ENCODE data around the gene CORO1C. TPM values are rescaled to one million over a fixed set of nuclear protein-coding genes. Genes with fewer than 3 reads are reported as not detected.

CORO1C gene
- total RNA-seq, 4 donors from 2014 or later = 100 to 273 (median 154) TPM

DNA sequence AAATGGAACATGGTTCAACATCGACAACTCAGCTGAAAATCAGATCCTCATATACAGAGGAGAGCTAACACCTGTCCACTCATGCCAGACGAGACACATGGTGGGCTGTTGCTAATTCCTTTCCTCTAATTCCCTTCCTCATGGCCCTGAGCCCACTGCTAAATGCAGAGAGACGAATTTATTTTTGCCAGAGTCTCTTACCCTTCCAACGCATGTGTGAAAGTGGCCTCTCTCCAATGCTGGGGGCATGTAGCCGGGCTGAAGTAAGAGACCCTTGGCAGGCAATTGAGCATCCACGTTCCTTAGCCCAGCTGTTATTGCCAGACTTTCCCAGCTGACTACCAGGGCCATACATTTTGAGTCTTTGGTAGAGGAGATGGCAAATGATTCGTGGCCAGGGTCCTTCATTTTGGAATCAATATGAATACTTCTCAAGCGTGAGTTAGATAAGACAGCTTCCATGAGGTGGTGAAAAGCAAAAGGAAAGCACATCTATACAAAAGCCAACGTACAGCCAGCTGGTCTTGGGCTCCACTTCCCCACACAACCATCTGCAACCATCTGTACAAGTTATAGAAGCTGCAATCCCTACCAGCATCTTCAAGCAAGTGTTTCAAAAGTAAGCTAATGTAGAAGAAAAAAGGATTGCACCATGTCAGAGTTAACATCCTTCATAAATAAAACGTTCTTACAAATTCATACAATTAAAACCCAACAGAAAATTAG is 28.6 kb downstream of the CORO1C start:
- DNase-seq (ENCODE audit: low spot score) (no peak), ATAC-seq (ENCODE audit: low FRiP score) (no peak)
- TF ChIP-seq, protein P1, sequence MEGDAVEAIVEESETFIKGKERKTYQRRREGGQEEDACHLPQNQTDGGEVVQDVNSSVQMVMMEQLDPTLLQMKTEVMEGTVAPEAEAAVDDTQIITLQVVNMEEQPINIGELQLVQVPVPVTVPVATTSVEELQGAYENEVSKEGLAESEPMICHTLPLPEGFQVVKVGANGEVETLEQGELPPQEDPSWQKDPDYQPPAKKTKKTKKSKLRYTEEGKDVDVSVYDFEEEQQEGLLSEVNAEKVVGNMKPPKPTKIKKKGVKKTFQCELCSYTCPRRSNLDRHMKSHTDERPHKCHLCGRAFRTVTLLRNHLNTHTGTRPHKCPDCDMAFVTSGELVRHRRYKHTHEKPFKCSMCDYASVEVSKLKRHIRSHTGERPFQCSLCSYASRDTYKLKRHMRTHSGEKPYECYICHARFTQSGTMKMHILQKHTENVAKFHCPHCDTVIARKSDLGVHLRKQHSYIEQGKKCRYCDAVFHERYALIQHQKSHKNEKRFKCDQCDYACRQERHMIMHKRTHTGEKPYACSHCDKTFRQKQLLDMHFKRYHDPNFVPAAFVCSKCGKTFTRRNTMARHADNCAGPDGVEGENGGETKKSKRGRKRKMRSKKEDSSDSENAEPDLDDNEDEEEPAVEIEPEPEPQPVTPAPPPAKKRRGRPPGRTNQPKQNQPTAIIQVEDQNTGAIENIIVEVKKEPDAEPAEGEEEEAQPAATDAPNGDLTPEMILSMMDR (IDR thresholded peaks at IDR 0.05) = no peak

DNA sequence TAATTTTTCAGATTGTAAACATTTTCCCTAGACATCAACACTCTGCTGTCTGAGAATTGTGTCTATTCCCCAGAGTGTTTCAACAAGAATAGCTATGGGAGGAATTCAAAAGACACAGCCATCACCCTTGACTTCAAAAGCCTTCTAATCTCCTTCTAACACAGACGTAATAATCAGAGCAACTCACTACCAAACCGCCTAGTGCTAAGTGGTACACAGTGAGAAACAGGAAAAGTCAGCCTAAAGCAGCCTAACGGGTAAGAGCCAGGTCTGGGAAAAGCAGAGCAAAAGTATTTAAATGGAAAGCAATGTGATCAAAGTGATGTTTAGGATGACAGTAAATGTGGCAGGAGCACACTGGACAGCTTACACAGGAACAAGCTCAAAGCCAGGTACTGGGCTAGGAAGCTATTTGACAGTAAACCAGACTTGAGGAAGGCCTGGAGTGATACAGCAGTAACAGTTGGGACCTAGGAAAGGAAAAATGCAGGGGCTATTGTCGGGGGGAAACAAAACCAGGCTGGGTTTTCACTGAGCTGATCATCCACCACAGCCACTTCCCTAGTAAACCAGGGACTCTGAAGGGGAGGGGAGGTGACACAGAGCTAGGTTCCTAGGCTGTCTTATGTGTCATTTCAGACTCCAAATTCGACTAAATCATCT is 29.4 kb downstream of the CORO1C start:
- DNase-seq (ENCODE audit: low spot score) (no peak), ATAC-seq (ENCODE audit: low FRiP score) (peak; percentile 52)
- TF ChIP-seq, protein P1 (IDR thresholded peaks at IDR 0.05) = no peak

DNA sequence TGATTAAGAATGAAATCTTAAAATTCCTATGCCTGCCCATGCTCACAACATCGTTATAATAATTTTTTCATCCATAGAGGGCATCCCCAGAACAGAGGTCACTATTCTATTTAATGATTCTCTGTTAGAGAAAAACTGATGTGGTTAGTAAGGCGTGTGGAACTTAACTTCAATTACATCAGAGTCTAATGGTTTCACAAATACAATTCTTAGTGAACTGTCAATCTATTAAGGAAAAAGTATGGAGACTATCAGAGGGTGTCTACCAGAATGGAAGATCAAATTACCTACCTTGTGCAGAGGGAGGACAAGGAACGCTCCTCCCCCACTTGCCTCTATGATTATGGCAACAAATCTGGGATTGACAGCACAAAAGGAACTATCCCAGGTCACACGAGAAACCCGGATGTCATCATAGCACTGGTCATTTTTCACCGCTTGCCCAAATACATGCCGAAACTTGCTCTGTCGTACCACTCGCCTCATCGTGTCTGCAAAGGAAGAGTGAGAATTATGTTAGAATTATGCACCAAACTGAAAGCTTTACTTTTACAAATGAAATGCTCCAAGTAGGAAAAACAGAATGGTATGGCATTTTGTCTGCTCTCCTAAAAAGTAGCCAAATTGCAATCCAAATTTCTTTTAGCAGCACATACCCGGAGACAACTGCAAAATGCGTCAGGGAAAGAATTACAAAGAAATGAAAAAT is 30.3 kb downstream of the CORO1C start:
- DNase-seq (ENCODE audit: low spot score) (no peak), ATAC-seq (ENCODE audit: low FRiP score) (no peak)
- TF ChIP-seq, protein P1 (IDR thresholded peaks at IDR 0.05) = no peak

DNA sequence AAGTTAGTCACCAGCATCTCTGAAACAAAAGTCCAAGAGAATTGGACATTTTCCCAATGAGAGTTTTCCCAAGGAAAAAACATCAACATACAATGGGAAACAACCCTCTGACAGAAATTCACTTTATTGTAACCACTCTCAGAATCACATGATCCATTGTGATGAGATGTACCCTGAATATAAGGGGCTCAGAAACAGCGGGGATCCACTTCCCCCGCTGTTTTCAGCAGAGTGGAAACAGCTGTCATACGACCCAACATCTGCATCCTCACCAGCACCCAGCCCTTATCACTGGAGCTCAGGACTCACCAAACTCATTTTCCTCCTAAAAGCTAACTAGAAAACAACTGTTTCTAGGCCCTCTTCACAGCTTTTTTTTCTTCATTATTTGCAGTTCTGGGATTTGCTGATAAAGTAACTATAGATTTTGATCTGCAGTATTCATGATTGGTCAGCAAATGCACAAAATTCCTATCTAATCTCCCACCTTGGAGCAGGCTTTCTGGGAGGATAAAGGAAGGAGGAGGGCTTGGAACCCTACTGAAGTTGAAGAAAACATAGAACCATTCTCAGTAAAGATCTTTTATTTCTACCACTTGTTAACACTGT is 31.3 kb downstream of the CORO1C start:
- DNase-seq (ENCODE audit: low spot score) = no peak
- TF ChIP-seq, protein P1 (IDR thresholded peaks at IDR 0.05) = no peak
- no peak for ATAC-seq (ENCODE audit: low FRiP score)

DNA sequence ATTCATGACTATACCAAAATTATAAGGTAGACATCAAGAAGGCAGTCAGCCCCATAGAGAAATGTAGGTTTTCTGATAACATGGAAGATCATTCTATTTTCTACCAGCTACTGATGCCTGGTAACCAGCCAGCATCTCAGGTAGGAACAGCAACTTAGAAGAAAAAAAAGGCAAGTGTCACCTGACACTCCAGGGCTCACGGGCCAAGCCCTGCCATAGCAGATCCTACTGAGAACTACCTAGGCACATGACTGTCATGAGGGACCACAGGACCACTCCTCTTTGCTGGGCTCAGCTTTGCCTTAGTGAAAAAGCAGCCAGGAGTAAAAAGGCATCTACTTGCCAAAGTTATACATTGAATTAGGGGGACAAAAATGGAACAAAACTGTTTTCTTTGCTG is 33.4 kb downstream of the CORO1C start:
- no peak for ATAC-seq (ENCODE audit: low FRiP score)
- TF ChIP-seq, protein P1 (IDR thresholded peaks at IDR 0.05) = no peak
- DNase-seq (ENCODE audit: low spot score) = no peak

DNA sequence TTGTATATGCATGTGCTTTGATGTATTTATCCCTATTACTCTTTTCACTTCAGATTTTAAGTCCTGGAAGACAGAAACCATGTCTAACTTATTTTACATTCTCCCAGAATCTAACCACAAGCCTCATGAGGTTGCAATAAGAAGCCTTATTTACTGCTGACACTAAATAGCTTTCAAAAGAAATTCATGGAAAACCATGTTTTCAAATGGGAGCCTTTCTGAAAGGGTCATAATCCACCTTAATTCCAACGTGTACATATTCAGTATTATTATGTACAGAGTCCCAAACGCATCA is 34.4 kb downstream of the CORO1C start:
- DNase-seq (ENCODE audit: low spot score) (no peak), ATAC-seq (ENCODE audit: low FRiP score) (no peak)
- TF ChIP-seq, protein P1 (IDR thresholded peaks at IDR 0.05) = no peak

All from omental fat pad (tissue), 4 donors.